ENCODE data around the gene PEX11G. TPM values are rescaled to one million over a fixed set of nuclear protein-coding genes. Genes with fewer than 3 reads are reported as not detected.

Gene PEX11G
- total and polyA plus RNA-seq, 12 donors = 2.5 to 24.5 (median 13.8) TPM

DNA sequence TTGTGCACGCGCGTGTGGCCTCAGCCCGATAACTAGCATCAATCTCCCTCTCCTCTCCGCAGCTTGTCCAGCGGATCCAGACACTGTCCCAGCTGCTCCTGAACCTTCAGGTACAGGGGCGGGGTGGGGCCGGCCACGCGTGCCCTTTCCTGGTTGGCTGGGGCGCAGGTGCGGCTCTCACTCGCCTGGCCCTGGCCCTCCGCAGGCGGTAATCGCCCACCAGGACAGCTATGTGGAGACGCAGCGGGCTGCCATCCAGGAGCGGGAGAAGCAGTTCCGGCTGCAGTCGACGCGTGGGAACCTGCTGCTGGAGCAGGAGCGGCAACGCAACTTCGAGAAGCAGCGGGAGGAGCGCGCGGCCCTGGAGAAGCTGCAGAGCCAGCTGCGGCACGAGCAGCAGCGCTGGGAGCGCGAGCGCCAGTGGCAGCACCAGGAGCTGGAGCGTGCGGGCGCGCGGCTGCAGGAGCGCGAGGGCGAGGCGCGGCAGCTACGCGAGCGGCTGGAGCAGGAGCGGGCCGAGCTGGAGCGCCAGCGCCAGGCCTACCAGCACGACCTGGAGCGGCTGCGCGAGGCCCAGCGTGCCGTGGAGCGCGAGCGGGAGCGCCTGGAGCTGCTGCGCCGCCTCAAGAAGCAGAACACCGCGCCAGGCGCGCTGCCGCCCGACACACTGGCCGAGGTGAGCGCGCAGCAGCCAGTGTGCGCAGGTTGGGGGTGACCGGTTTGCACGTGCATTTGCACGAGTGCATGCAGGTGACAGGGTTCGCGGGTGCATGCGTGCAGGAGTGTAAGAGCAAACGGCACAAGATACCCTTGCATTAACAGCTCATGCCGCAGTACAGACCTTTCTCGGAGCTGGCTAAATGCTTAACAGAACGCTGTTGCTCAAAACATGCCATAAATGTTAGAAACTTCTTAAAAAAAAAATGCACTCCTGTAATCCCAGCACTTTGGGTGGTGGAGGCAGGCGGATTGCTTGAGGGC lies 21.5 kb downstream of the PEX11G start:
- intact Hi-C loops (cut with DNase I) = no loop called here
- peaks cover 0 to 90% of the 10 kb centered on the region in 2 donors for H3K36me3 ChIP-seq (replicated peaks in 1 of 2)

GRCh38 chr19:7463575-7463974 lies 25.3 kb downstream of the PEX11G start:
- Histone ChIP-seq H3K36me3 (replicated peaks in 1 of 2) (peaks cover 0 to 83% of the 10 kb centered on the region in 2 donors), H3K27me3 (no peaks in the 10 kb centered on the region), H3K4me1 (replicated peaks in 1 of 2) (no peaks in the 10 kb centered on the region), H3K27ac (no peak overlapping the region), H3K9me3 (replicated peaks in 1 of 3) (no peaks in the 10 kb centered on the region), H3K4me3 (no peak overlapping the region)
- WGBS, 4 donors = 94 to 98% (median 95%) methylated on average over 23 of the region's 23 CpGs
- TF ChIP-seq, protein P1, sequence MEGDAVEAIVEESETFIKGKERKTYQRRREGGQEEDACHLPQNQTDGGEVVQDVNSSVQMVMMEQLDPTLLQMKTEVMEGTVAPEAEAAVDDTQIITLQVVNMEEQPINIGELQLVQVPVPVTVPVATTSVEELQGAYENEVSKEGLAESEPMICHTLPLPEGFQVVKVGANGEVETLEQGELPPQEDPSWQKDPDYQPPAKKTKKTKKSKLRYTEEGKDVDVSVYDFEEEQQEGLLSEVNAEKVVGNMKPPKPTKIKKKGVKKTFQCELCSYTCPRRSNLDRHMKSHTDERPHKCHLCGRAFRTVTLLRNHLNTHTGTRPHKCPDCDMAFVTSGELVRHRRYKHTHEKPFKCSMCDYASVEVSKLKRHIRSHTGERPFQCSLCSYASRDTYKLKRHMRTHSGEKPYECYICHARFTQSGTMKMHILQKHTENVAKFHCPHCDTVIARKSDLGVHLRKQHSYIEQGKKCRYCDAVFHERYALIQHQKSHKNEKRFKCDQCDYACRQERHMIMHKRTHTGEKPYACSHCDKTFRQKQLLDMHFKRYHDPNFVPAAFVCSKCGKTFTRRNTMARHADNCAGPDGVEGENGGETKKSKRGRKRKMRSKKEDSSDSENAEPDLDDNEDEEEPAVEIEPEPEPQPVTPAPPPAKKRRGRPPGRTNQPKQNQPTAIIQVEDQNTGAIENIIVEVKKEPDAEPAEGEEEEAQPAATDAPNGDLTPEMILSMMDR (IDR thresholded peaks at IDR 0.05) = no peak
- no peak for TF ChIP-seq POLR2A (IDR thresholded peaks at IDR 0.05)
- DNase-seq = no peak
- intact Hi-C loops (cut with DNase I) = no loop called here

More for the DNA sequence above, 21.5 kb downstream of the PEX11G start:
- Histone ChIP-seq H3K4me1 (replicated peaks in 1 of 2) (no peaks in the 10 kb centered on the region), H3K9me3 (replicated peaks in 1 of 3) (no peaks in the 10 kb centered on the region), H3K27ac (no peak overlapping the region), H3K4me3 (no peak overlapping the region), H3K27me3 (no peaks in the 10 kb centered on the region)
- TF ChIP-seq, protein P1 (IDR thresholded peaks at IDR 0.05) = no peak
- no peak for TF ChIP-seq POLR2A (IDR thresholded peaks at IDR 0.05)
- 96 to 97% (median 97%) methylated on average over 64 to 86 of the region's 86 CpGs for WGBS, 4 donors
- no peak for DNase-seq

DNA sequence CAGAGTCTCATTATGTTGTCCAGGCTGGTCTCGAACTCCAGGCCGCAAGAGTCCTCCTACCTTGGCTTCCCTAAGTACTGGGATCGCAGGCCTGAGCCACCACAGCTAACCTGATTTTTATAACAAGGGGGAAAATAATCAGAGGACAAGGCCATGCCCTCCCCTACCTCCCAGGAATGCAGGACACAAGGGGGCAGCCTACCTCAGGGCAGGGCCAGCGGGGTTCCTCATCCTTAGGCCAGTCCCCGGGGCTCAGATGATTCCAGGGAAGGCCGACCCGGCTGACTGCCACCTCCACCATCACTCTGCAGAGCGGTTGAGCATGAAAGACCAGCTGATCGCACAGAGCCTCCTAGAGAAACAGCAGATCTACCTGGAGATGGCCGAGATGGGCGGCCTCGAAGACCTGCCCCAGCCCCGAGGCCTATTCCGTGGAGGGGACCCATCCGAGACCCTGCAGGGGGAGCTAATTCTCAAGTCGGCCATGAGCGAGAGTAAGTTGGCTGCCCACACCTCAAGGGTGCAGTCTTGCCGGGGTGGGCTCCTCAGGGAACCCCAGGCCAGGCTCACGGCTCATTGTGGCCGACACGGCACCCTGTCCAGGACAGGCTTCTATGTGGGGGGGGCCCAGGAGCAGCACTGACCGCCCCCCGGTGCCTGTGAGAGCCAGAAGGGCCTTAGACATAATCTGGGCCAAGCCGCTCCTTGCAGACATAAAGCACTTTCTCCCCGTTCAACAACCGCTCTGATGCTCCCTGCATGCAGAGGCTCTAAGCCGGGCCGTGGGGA lies 26.8 kb downstream of the PEX11G start:
- DNase-seq = no peak
- H3K27me3 ChIP-seq = no peaks in the 10 kb centered on the region
- H3K4me3 ChIP-seq = no peak overlapping the region
- 89 to 92% (median 91%) methylated on average over 16 to 28 of the region's 28 CpGs for WGBS, 4 donors
- TF ChIP-seq POLR2A (IDR thresholded peaks at IDR 0.05) = no peak
- TF ChIP-seq, protein P1 (IDR thresholded peaks at IDR 0.05) = no peak
- intact Hi-C loops (cut with DNase I) = no loop called here
- H3K9me3 ChIP-seq (replicated peaks in 1 of 3) = no peaks in the 10 kb centered on the region
- H3K4me1 ChIP-seq (replicated peaks in 1 of 2) = no peaks in the 10 kb centered on the region
- peaks cover 0 to 70% of the 10 kb centered on the region in 2 donors for H3K36me3 ChIP-seq (replicated peaks in 1 of 2)
- H3K27ac ChIP-seq = no peak overlapping the region

DNA sequence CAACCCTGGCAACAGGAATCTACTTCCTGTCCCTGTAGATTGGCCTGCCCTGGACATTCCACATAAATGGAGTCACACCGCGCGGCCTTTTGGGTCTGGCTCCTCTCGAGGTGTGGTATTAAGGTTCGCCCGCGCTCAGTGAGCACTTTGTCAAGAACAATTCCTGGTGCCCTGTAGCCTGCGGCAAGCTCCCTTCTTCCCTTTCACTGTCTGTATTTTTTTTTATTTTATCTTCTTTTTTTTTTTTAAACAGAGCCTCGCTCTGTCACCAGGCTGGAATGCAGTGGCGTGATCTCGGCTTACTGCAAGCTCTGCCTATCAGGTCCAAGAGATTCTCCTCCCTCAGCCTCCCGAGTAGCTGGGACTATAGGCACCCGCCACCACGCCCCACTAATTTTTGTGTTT lies 28.3 kb downstream of the PEX11G start:
- Histone ChIP-seq H3K9me3 (replicated peaks in 1 of 3) (no peaks in the 10 kb centered on the region), H3K4me1 (replicated peaks in 1 of 2) (no peaks in the 10 kb centered on the region), H3K27ac (no peak overlapping the region), H3K36me3 (replicated peaks in 1 of 2) (peaks cover 0 to 65% of the 10 kb centered on the region in 2 donors), H3K4me3 (no peak overlapping the region), H3K27me3 (no peaks in the 10 kb centered on the region)
- 86 to 93% (median 92%) methylated on average over 14 of the region's 14 CpGs for WGBS, 4 donors
- intact Hi-C loops (cut with DNase I) = no loop called here
- TF ChIP-seq, protein P1 (IDR thresholded peaks at IDR 0.05) = no peak
- no peak for TF ChIP-seq POLR2A (IDR thresholded peaks at IDR 0.05)
- DNase-seq = no peak

Data from adrenal gland (tissue), 12 donors.